HepG2 (cell line): ENCODE results near the gene CLIC6. TPM values are rescaled to one million over a fixed set of nuclear protein-coding genes. Genes with fewer than 3 reads are reported as not detected.
A peak's percentile ranks its signal among the peaks of the same experiment; 100 is the strongest.

ENCODE experiments used
- AFF4 ChIP-seq: sonication (generic); formaldehyde crosslinking; IDR thresholded peaks from 2 replicates; pipeline ENCODE4 v1.4.0; 2020; ENCODE audit warnings: missing genetic modification reagents
- ARNT ChIP-seq: fragments of 450-650 bp; IDR thresholded peaks from 2 replicates; pipeline ENCODE4 v1.6.1; 2017
- ATF4 ChIP-seq, 2 experiments: fragments of 450-650 bp in 1 of 2; sonication (generic) in 1 of 2; formaldehyde crosslinking; IDR thresholded peaks; 2 replicates each; pipeline versions ENCODE4 v1.5.0 to v1.8.0; 2020 to 2022; ENCODE audit warnings: mild to moderate bottlenecking in 1 of 2, missing genetic modification reagents in 1 of 2
- DBP ChIP-seq: sonication (generic); formaldehyde crosslinking; IDR thresholded peaks from 2 replicates; pipeline ENCODE4 v1.4.0; 2020; ENCODE audit warnings: missing genetic modification reagents; ENCODE audit errors: not compliant biosample characterization
- DDIT3 ChIP-seq: sonication (generic); formaldehyde crosslinking; IDR thresholded peaks from 2 replicates; pipeline ENCODE4 v1.4.0; 2020; ENCODE audit warnings: mild to moderate bottlenecking, missing genetic modification reagents
- ELF4 ChIP-seq: sonication (generic); formaldehyde crosslinking; IDR thresholded peaks from 2 replicates; pipeline ENCODE4 v1.5.0; 2020; ENCODE audit warnings: missing genetic modification reagents, mild to moderate bottlenecking, moderate library complexity, borderline replicate concordance
- JDP2 ChIP-seq: sonication (generic); formaldehyde crosslinking; IDR thresholded peaks from 2 replicates; pipeline ENCODE4 v1.8.1; 2022; ENCODE audit warnings: missing genetic modification reagents, borderline replicate concordance
- KLF13 ChIP-seq: sonication (generic); formaldehyde crosslinking; IDR thresholded peaks from 2 replicates; pipeline ENCODE4 v1.4.0; 2020; ENCODE audit warnings: mild to moderate bottlenecking, missing genetic modification reagents
- MYC ChIP-seq: sonication (generic); formaldehyde crosslinking; IDR thresholded peaks from 2 replicates; pipeline ENCODE4 v1.9.0; 2021; ENCODE audit warnings: missing genetic modification reagents, borderline replicate concordance
- NFRKB ChIP-seq: fragments of 450-650 bp; IDR thresholded peaks from 2 replicates; pipeline ENCODE4 v1.6.1; 2017
- NKX3-1 ChIP-seq: sonication (generic); formaldehyde crosslinking; IDR thresholded peaks from 2 replicates; pipeline ENCODE4 v1.5.0; 2020; ENCODE audit warnings: missing genetic modification reagents
- RARA ChIP-seq: IDR thresholded peaks from 2 replicates; pipeline ENCODE4 v1.6.1; 2016; ENCODE audit warnings: missing genetic modification reagents, missing compliant biosample characterization
- SP4 ChIP-seq: sonication (generic); formaldehyde crosslinking; IDR thresholded peaks from 2 replicates; pipeline ENCODE4 v1.8.1; 2023; ENCODE audit warnings: mild to moderate bottlenecking, missing genetic modification reagents
- TGIF2 ChIP-seq: IDR thresholded peaks from 2 replicates; pipeline ENCODE4 v1.6.1; 2016; ENCODE audit warnings: control low read depth, missing compliant biosample characterization
- ZBTB49 ChIP-seq: sonication (generic); formaldehyde crosslinking; IDR thresholded peaks from 2 replicates; pipeline ENCODE4 v1.4.0; 2020; ENCODE audit warnings: missing genetic modification reagents, borderline replicate concordance
- ZMYM3 ChIP-seq: sonication (generic); formaldehyde crosslinking; IDR thresholded peaks from 2 replicates; pipeline ENCODE4 v1.5.1; 2020; ENCODE audit warnings: mild to moderate bottlenecking, missing genetic modification reagents
- ZMYM4 ChIP-seq: sonication (generic); formaldehyde crosslinking; IDR thresholded peaks from 2 replicates; pipeline ENCODE4 v1.8.1; 2023; ENCODE audit warnings: mild to moderate bottlenecking, missing genetic modification reagents
- ZNF10 ChIP-seq: sonication (generic); formaldehyde crosslinking; IDR thresholded peaks from 2 replicates; pipeline ENCODE4 v1.4.0; 2020; ENCODE audit warnings: mild to moderate bottlenecking, low read depth, missing genetic modification reagents, borderline replicate concordance
- ZNF20 ChIP-seq: sonication (generic); formaldehyde crosslinking; IDR thresholded peaks from 2 replicates; pipeline ENCODE4 v1.4.0; 2020; ENCODE audit warnings: mild to moderate bottlenecking, moderate library complexity, missing genetic modification reagents
- ZNF251 ChIP-seq: sonication (generic); formaldehyde crosslinking; IDR thresholded peaks from 2 replicates; pipeline ENCODE4 v1.9.0; 2021; ENCODE audit warnings: mild to moderate bottlenecking, missing genetic modification reagents
- ZNF343 ChIP-seq: sonication (generic); formaldehyde crosslinking; IDR thresholded peaks from 2 replicates; pipeline ENCODE4 v1.4.0; 2020; ENCODE audit warnings: mild to moderate bottlenecking, missing genetic modification reagents
- ZNF431 ChIP-seq: sonication (generic); formaldehyde crosslinking; IDR thresholded peaks from 2 replicates; pipeline ENCODE4 v1.9.0; 2022; ENCODE audit warnings: missing genetic modification reagents, low read depth, mild to moderate bottlenecking, borderline replicate concordance
- ZSCAN12 ChIP-seq: sonication (generic); formaldehyde crosslinking; IDR thresholded peaks from 2 replicates; pipeline ENCODE4 v1.9.0; 2021; ENCODE audit warnings: mild to moderate bottlenecking, missing genetic modification reagents
- polyA plus RNA-seq, 8 experiments: library from polyadenylated mRNA; depleted of rRNA in 3 of 8; stranded (reverse) in 7 of 8; unstranded in 1 of 8; fragments of >200 nt; fragmentation: Illumina TruSeq in 4 of 8; extraction: Trizol in 4 of 8; gene quantifications; 2 replicates each; pipeline versions ENCODE4 v1.2.1 to v1.2.3, GENCODE V29; 2011 to 2016; ENCODE audit warnings: low read depth in 4 of 8, missing spikeins in 1 of 8, mixed read lengths in 1 of 8; ENCODE audit not compliant: insufficient read depth in 1 of 8
- total RNA-seq, 5 experiments: library from RNA; depleted of rRNA; stranded (reverse); fragments of >200 nt; fragmentation: Illumina TruSeq; extraction: Trizol; gene quantifications; 2 replicates each; pipeline ENCODE4 v1.2.3, GENCODE V29; 2016; ENCODE audit warnings: low read depth in 1 of 5

Gene CLIC6
- total and polyA plus RNA-seq, 2 of the 13 experiments (the other 11 are each of a cell fraction or from before 2014, with no cell fraction given): not detected

- TF ChIP-seq ZNF10 (CRISPR knock-in tag) (no peak), ZNF343 (CRISPR knock-in tag) (no peak), ZNF20 (CRISPR knock-in tag) (no peak), NKX3-1 (CRISPR knock-in tag) (no peak), KLF13 (CRISPR knock-in tag) (no peak), ARNT (no peak), ZBTB49 (CRISPR knock-in tag) (no peak), ELF4 (no peak; the same call in 1 of the 2 replicates), MYC (CRISPR knock-in tag) (no peak; the same call in 1 of the 2 replicates), ZMYM4 (CRISPR knock-in tag) (peak; percentile 84), NFRKB (no peak), DBP (CRISPR knock-in tag) (no peak), DDIT3 (CRISPR knock-in tag) (no peak), AFF4 (CRISPR knock-in tag) (no peak), ZNF251 (CRISPR knock-in tag) (no peak), SP4 (no peak), TGIF2 (no peak), ZSCAN12 (CRISPR knock-in tag) (no peak), RARA (CRISPR knock-in tag) (no peak; the same call in 1 of the 2 replicates), JDP2 (CRISPR knock-in tag) (no peak), ATF4 (CRISPR knock-in tag; IDR thresholded peaks at IDR 0.05) (0 out of 4 replicates have a peak, but pooled peaks of 1 of the 2 experiments have one; percentile 34), ZNF431 (no peak), ZMYM3 (CRISPR knock-in tag) (no peak; the same call in 1 of the 2 replicates)
Observed at GRCh38 chr21:34745557-34746255, 76.9 kb downstream of the CLIC6 start (continued).
